Retinal pigment epithelial cell (primary cell): ENCODE measurements around the gene COL6A1.

ENCODE experiments used
- DNase-seq: peaks from one replicate; pipeline ENCODE4 v3.0.0-alpha.2; 2010; ENCODE audit warnings: low read depth
- H3K4me3 ChIP-seq: 2 replicates; pipeline ENCODE4 v1.5.1; 2011; ENCODE audit warnings: mild to moderate bottlenecking, low read length, control low read depth, moderate library complexity
- TF ChIP-seq, protein P1 (sequence below): conservative IDR thresholded peaks from 2 replicates; pipeline ENCODE4 v1.5.1; 2011; ENCODE audit warnings: low read depth, low read length, control low read depth, inconsistent platforms

Gene COL6A1

DNA sequence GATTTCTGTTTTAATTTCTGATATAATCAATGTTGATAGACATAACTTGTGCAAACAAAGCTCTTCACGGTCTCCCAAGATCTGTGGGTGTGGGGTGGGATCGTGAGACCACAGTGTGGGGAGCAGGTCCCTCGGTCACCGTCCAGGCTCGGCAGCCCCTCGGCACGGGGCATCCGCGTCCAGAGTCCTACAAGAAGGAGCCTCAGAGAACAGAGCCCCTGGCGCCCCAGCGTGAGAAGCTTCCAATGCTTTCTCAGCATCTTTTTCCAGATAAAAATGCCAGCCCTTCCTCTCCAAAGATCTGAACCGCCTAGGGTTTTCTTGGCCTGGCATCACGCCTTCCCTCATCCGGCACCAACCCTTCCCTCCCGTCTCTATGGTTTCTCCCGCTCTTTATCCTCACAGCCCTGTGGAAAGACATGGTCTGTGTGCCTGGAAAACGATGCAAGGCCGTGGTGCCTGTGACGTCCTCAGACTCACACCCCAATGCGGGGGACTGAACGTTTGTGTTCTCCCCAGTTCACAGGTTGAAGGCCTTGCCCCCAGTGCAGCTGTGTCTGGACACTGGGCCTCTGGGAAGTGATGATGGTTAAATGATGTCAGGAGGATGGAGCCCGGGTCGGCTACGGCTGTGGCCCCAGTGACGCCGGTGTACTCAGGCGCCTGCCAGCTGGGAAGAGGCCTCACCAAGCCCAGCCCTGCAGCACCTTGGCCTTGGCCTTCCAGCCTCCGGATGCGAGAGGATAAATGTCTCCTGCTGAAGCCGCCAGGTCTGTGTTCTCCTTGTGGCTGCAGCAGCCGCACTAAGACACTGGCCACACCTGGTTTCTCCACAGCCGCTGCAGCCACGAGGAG, 70.5 kb downstream of the COL6A1 start:
- TF ChIP-seq, protein P1, sequence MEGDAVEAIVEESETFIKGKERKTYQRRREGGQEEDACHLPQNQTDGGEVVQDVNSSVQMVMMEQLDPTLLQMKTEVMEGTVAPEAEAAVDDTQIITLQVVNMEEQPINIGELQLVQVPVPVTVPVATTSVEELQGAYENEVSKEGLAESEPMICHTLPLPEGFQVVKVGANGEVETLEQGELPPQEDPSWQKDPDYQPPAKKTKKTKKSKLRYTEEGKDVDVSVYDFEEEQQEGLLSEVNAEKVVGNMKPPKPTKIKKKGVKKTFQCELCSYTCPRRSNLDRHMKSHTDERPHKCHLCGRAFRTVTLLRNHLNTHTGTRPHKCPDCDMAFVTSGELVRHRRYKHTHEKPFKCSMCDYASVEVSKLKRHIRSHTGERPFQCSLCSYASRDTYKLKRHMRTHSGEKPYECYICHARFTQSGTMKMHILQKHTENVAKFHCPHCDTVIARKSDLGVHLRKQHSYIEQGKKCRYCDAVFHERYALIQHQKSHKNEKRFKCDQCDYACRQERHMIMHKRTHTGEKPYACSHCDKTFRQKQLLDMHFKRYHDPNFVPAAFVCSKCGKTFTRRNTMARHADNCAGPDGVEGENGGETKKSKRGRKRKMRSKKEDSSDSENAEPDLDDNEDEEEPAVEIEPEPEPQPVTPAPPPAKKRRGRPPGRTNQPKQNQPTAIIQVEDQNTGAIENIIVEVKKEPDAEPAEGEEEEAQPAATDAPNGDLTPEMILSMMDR, result no peak
- no peak overlapping the region for H3K4me3 ChIP-seq
- no peak for DNase-seq

DNA sequence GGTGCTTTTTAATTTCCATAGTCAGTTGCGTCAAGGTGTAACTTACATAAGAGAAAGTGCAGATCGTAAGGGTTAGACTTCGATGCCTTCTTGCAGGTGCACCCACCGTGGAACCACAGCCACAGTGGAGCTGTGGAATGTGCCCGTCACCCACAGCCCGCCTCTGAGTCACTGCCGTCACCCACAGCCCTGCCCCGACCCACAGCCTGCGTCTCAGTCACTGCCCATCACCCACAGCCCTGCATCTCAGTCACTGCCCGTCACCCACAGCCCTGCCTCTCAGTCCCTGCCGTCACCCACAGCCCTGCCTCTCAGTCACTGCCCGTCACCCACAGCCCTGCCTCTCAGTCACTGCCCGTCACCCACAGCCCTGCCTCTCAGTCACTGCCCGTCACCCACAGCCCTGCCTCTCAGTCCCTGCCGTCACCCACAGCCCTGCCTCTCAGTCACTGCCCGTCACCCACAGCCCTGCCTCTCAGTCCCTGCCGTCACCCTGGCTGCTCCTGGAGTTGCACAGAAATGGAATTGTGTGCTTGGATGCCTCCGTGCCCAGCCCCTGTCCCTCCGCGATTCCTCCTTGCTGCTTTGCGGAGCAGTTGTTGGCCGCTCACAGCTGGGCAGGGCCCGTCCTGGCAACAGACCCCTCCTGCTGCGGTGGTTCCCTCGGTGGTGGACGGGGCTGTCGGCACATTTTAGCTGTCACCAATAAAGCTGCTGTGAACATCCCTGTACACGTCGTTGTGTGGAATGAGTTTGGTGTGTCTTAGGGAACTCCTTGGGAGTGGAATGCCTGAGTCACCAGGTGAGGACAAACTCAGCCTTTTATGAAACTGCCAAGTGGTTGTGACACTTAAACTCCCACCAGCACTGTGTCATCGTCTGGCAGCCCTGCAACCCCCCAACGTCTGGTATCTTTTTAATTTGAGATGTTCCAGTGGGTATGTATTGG, 71.4 kb downstream of the COL6A1 start:
- no peak for DNase-seq
- no peak overlapping the region for H3K4me3 ChIP-seq
- TF ChIP-seq, protein P1, result no peak

DNA sequence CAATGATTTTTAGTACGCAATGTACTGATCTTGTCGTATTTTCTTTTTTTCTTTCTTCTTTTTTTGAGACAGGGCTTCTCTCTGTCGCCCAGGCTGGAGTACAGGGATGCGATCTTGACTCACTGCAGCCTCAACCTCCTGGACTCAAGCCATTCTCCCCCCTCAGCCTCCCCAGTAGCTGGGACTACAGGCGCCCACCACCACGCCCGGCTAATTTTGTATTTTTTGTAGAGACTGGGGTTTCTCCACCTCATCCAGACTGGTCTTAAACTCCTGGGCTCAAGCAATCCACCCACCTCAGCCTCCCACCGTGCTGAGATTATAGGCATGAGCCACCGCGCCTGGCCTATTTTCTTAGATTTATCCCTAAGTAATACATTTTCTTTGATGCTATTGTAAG, 72.5 kb downstream of the COL6A1 start:
- DNase-seq, result no peak
- TF ChIP-seq, protein P1, result no peak
- no peak overlapping the region for H3K4me3 ChIP-seq

DNA sequence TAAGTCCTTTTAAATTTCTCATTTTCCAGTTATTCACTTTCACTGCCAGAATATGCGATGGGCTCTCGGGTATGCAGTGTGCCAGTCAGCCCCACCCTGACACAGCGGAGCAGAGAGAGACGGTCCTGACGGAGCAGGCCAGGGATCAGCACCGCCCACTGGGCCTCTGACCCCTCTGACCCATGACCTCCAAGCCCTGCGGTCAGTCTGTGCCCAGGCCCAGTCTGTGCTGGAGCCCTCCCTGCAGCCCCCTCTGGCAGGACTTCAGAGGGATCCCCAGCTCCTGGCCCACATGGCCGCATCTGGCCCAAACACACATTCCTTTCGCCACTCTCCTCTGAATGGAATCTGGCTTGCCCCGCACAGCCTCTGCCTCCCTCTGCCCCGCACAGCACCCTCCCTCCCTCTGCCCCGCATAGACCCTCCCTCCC, 72.9 kb downstream of the COL6A1 start:
- DNase-seq, result no peak
- TF ChIP-seq, protein P1, result no peak
- no peak overlapping the region for H3K4me3 ChIP-seq
